Activated gamma-delta T cell treated with Interleukin-2 at 50 U/mL for 16 hours (primary cell): Measurements from ENCODE around the gene PKN1.
A peak's percentile ranks its signal among the peaks of the same experiment; 100 is the strongest.

ENCODE experiments used
- DNase-seq: peaks from one replicate; pipeline ENCODE4 v3.0.0-alpha.2; 2020

PKN1 gene

GRCh38 chr19:14516746-14517438, 83.8 kb downstream of the PKN1 start:
- no peak for DNase-seq

GRCh38 chr19:14517446-14517839, 84.3 kb downstream of the PKN1 start:
- DNase-seq = no peak

GRCh38 chr19:14517840-14518505, 84.9 kb downstream of the PKN1 start, which contains the start of gene DNAJB1:
Gene DNAJB1 (minus strand): TSS chr19:14518397. CDS start chr19:14518349, 48 bp downstream.
- DNase-seq = peak; percentile 54

DNA sequence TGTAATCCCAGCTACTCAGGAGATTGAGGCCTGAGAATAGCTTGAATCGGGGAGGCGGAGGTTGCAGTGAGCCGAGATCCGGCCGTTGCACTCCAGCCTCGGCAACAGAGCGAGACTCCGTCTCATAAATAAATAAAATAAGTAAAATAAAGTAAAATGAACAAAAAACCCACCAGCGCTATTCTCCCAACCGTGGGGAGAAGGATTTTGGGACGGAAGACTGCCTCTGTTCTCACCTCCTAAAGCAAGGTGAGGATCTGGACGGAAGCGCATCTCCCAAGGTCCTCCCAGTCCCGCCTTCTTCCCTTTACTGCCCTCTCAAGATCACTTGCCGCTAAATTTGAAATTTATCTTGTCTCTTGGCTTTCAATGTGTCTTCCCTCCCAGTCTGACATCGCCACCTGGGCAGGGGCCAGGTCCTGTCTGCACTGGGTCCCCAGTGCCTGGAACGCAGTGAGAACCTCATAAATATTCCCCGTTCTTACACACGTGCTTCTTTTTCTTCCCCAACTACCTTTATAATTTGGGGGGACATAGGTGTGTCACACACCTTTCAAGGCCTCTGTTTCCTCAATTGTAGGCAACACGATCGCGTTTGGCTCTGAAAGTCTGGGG, 86.2 kb downstream of the PKN1 start:
- DNase-seq = no peak

DNA sequence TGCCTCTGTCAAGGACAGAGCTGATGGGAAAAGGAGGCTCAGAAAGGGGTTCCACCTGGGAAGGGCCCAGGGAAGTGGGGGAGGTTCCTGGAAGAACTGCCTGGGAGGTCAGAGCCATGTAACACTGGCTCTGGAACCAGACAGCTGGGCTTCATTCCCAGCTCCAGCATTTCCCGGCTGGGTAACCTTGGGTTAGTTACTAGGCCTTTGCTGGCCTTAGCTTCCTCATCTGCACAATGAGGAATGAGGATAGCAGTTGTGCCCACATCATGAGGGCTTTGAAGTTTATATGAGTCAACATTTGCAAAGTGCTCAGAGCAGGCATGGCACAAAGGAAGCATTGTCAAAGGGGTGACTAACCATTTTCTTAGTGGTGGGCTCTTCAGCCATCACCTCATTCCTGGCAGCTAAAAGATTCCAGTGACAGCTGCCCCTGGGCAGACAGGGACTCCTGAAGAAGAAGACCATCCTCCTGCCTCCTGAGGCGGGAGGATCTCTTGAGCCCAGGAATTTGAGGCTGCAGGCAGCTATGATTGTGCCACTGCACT, 86.8 kb downstream of the PKN1 start:
- no peak for DNase-seq

GRCh38 chr19:14520543-14520942, 87.4 kb downstream of the PKN1 start:
- no peak for DNase-seq
